ENCODE data around the gene SLC2A3.
"Not testable (repeated sequence)": the region's sequence is repeated elsewhere in the genome, so short reads cannot be mapped to it uniquely, and the experiment has no call there.

SLC2A3 gene

GRCh38 chr12:7917392-7918267 lies 18.4 kb downstream of the SLC2A3 start:
- DNase-seq, result no peak

- DNase-seq, result no peak
Measured at GRCh38 chr12:7916936-7917335, 19.1 kb downstream of the SLC2A3 start.

GRCh38 chr12:7915661-7916403 lies 20.2 kb downstream of the SLC2A3 start:
- DNase-seq, result no peak

GRCh38 chr12:7910106-7910505 lies 25.9 kb downstream of the SLC2A3 start:
- DNase-seq, result not testable (repeated sequence)

GRCh38 chr12:7907009-7907408 lies 29.0 kb downstream of the SLC2A3 start:
- DNase-seq, result no peak

GRCh38 chr12:7906303-7906702 lies 29.7 kb downstream of the SLC2A3 start:
- not testable (repeated sequence) for DNase-seq

- DNase-seq, result not testable (repeated sequence)
Measured at GRCh38 chr12:7905600-7906125, 30.3 kb downstream of the SLC2A3 start.

GRCh38 chr12:7905071-7905470 lies 30.9 kb downstream of the SLC2A3 start:
- DNase-seq, result no peak

- not testable (repeated sequence) for DNase-seq
Measured at GRCh38 chr12:7902416-7902815, 33.6 kb downstream of the SLC2A3 start.

- DNase-seq, result no peak
Measured at GRCh38 chr12:7899755-7900154, 36.2 kb downstream of the SLC2A3 start.

- DNase-seq, result not testable (repeated sequence)
Measured at GRCh38 chr12:7896726-7897125, 39.3 kb downstream of the SLC2A3 start.

GRCh38 chr12:7892186-7892980 lies 43.6 kb downstream of the SLC2A3 start:
- DNase-seq, result no peak

- no peak for DNase-seq
Measured at GRCh38 chr12:7884689-7885088, 51.3 kb downstream of the SLC2A3 start.

GRCh38 chr12:7881736-7882120 lies 54.3 kb downstream of the SLC2A3 start:
- not testable (repeated sequence) for DNase-seq

- DNase-seq, result not testable (repeated sequence)
Measured at GRCh38 chr12:7880952-7881735, 54.8 kb downstream of the SLC2A3 start.

GRCh38 chr12:7879246-7879645 lies 56.7 kb downstream of the SLC2A3 start:
- DNase-seq, result no peak

- no peak for DNase-seq
Measured at GRCh38 chr12:7877420-7877819, 58.6 kb downstream of the SLC2A3 start.

GRCh38 chr12:7872566-7873319 lies 63.2 kb downstream of the SLC2A3 start, which contains the start of gene SLC2A14:
Gene SLC2A14, minus strand, starts transcription at chr12:7872915. Its CDS starts 3,035 bp downstream, at chr12:7869880.
- no peak for DNase-seq

- no peak for DNase-seq
Measured at GRCh38 chr12:7870335-7870734, 65.7 kb downstream of the SLC2A3 start.

Measured in nucleus accumbens (tissue), 56 donors.